Thymus (tissue), 11 donors: ENCODE data around the gene CTNNA3. TPM values are rescaled to one million over a fixed set of nuclear protein-coding genes. Genes with fewer than 3 reads are reported as not detected.

Source experiments
- DNase-seq, 9 donors: peaks; one replicate each; pipeline ENCODE4 v3.0.0-alpha.2; 2013; ENCODE audit warnings: low spot score in 9 of 9, low read depth in 6 of 9, missing footprints in 1 of 9
- H3K27ac ChIP-seq, 2 donors: one replicate each; pipeline ENCODE4 v1.5.1; 2013; ENCODE audit warnings: control low read depth in 1 of 2, low read depth in 1 of 2, low read length in 1 of 2, mild to moderate bottlenecking in 1 of 2, moderate library complexity in 1 of 2
- H3K27me3 ChIP-seq, 2 donors: one replicate each; pipeline ENCODE4 v1.5.1; 2013; ENCODE audit warnings: low read length in 1 of 2; ENCODE audit not compliant: control insufficient read depth in 2 of 2, insufficient read depth in 1 of 2
- H3K36me3 ChIP-seq, 2 donors: one replicate each; pipeline ENCODE4 v1.5.1; 2013; ENCODE audit warnings: low read length in 1 of 2, mild to moderate bottlenecking in 1 of 2, moderate library complexity in 1 of 2; ENCODE audit not compliant: control insufficient read depth in 2 of 2, insufficient read depth in 2 of 2
- H3K4me1 ChIP-seq, 2 donors: one replicate each; pipeline ENCODE4 v1.5.1; 2013; ENCODE audit warnings: low read length in 2 of 2; ENCODE audit not compliant: control insufficient read depth in 2 of 2, insufficient read depth in 2 of 2
- H3K4me3 ChIP-seq, 2 donors: one replicate each; pipeline ENCODE4 v1.5.1; 2013; ENCODE audit warnings: low read length in 2 of 2, control low read depth in 1 of 2, mild to moderate bottlenecking in 1 of 2
- H3K9me3 ChIP-seq, 2 donors: one replicate each; pipeline ENCODE4 v1.5.1; 2013; ENCODE audit warnings: low read length in 1 of 2, mild to moderate bottlenecking in 1 of 2; ENCODE audit not compliant: control insufficient read depth in 2 of 2, insufficient read depth in 1 of 2
- WGBS: extraction: QIAGEN DNeasy Blood & Tissue Kit; methylation state at CpG from one replicate; pipeline ENCODE4 v1.1.7; 2013; 5-methylcytosine and 5-hydroxymethylcytosine counted together
- polyA plus RNA-seq: library from polyadenylated mRNA; stranded (reverse); fragments of 200-250 nt; gene quantifications from one replicate; pipeline ENCODE4 v1.2.3, GENCODE V29; 2013
- total RNA-seq: library from RNA; stranded (reverse); fragments of 120-200 nt; gene quantifications from one replicate; pipeline ENCODE4 v1.2.4, GENCODE V29; 2013
- donor health status: healthy.

Gene CTNNA3
- total and polyA plus RNA-seq, 2 donors, result 0.27 to 0.28 TPM

GRCh38 chr10:66514666-66515065 lies 1181.3 kb downstream of the CTNNA3 start:
- Histone ChIP-seq H3K27me3 (no peaks in the 10 kb centered on the region), H3K9me3 (peaks cover 0 to 8% of the 10 kb centered on the region in 2 donors), H3K4me1 (no peaks in the 10 kb centered on the region), H3K4me3 (no peak overlapping the region), H3K27ac (no peak overlapping the region), H3K36me3 (no peaks in the 10 kb centered on the region)
- DNase-seq, result no peak
- 77% methylated on average over 1 of the region's 1 CpG for WGBS

- Histone ChIP-seq H3K27ac (no peak overlapping the region), H3K27me3 (no peaks in the 10 kb centered on the region), H3K9me3 (peaks cover 0 to 8% of the 10 kb centered on the region in 2 donors), H3K4me3 (no peak overlapping the region), H3K36me3 (no peaks in the 10 kb centered on the region), H3K4me1 (no peaks in the 10 kb centered on the region)
- DNase-seq, result no peak
- 71% methylated on average over 2 of the region's 2 CpGs for WGBS
These were observed 1182.5 kb downstream of the CTNNA3 start for GRCh38 chr10:66513504-66513903.

GRCh38 chr10:66505003-66505657 lies 1190.9 kb downstream of the CTNNA3 start:
- WGBS, result 91% methylated on average over 2 of the region's 2 CpGs
- H3K27ac ChIP-seq, result no peak overlapping the region

GRCh38 chr10:66501356-66501755 lies 1194.6 kb downstream of the CTNNA3 start:
- Histone ChIP-seq H3K27ac (no peak overlapping the region), H3K36me3 (no peaks in the 10 kb centered on the region), H3K27me3 (no peaks in the 10 kb centered on the region), H3K4me3 (no peak overlapping the region), H3K4me1 (no peaks in the 10 kb centered on the region), H3K9me3 (no peaks in the 10 kb centered on the region)
- DNase-seq, result no peak
- 87% methylated on average over 2 of the region's 2 CpGs for WGBS

More at GRCh38 chr10:66505003-66505657, 1190.9 kb downstream of the CTNNA3 start:
- Histone ChIP-seq H3K36me3 (no peaks in the 10 kb centered on the region), H3K27me3 (no peaks in the 10 kb centered on the region), H3K4me1 (no peaks in the 10 kb centered on the region), H3K9me3 (no peaks in the 10 kb centered on the region), H3K4me3 (no peak overlapping the region)
- DNase-seq, result no peak

GRCh38 chr10:66483966-66484365 lies 1212.0 kb downstream of the CTNNA3 start:
- Histone ChIP-seq H3K27me3 (no peaks in the 10 kb centered on the region), H3K27ac (no peak overlapping the region)

GRCh38 chr10:66472156-66472555 lies 1223.8 kb downstream of the CTNNA3 start:
- Histone ChIP-seq H3K27me3 (no peaks in the 10 kb centered on the region), H3K4me1 (no peaks in the 10 kb centered on the region), H3K9me3 (no peaks in the 10 kb centered on the region), H3K4me3 (no peak overlapping the region), H3K36me3 (no peaks in the 10 kb centered on the region), H3K27ac (no peak overlapping the region)
- DNase-seq, result no peak
- WGBS, result 81% methylated on average over 1 of the region's 1 CpG

More at GRCh38 chr10:66483966-66484365, 1212.0 kb downstream of the CTNNA3 start:
- Histone ChIP-seq H3K36me3 (no peaks in the 10 kb centered on the region), H3K4me1 (no peaks in the 10 kb centered on the region), H3K4me3 (no peak overlapping the region), H3K9me3 (peaks cover 0 to 3% of the 10 kb centered on the region in 2 donors)
- DNase-seq, result no peak

GRCh38 chr10:66467042-66467441 lies 1229.0 kb downstream of the CTNNA3 start:
- no peak overlapping the region for H3K27ac ChIP-seq

GRCh38 chr10:66466622-66467021 lies 1229.4 kb downstream of the CTNNA3 start:
- Histone ChIP-seq H3K4me1 (no peaks in the 10 kb centered on the region), H3K4me3 (no peak overlapping the region), H3K27ac (no peak overlapping the region), H3K9me3 (no peaks in the 10 kb centered on the region), H3K27me3 (no peaks in the 10 kb centered on the region), H3K36me3 (no peaks in the 10 kb centered on the region)
- no peak for DNase-seq

More at GRCh38 chr10:66467042-66467441, 1229.0 kb downstream of the CTNNA3 start:
- DNase-seq, result no peak
- Histone ChIP-seq H3K4me3 (no peak overlapping the region), H3K36me3 (no peaks in the 10 kb centered on the region), H3K4me1 (no peaks in the 10 kb centered on the region), H3K27me3 (no peaks in the 10 kb centered on the region), H3K9me3 (no peaks in the 10 kb centered on the region)
- 85% methylated on average over 1 of the region's 1 CpG for WGBS

- H3K4me1 ChIP-seq, result no peaks in the 10 kb centered on the region
- no peaks in the 10 kb centered on the region for H3K9me3 ChIP-seq
- no peak for DNase-seq
- H3K27me3 ChIP-seq, result no peaks in the 10 kb centered on the region
- no peak overlapping the region for H3K4me3 ChIP-seq
- 73% methylated on average over 3 of the region's 3 CpGs for WGBS
- no peak overlapping the region for H3K27ac ChIP-seq
- H3K36me3 ChIP-seq, result no peaks in the 10 kb centered on the region
These were observed 1232.4 kb downstream of the CTNNA3 start for GRCh38 chr10:66463611-66464010.
